Central memory CD4-positive, alpha-beta T cell (primary cell): ENCODE results near the gene PDE9A.

Source experiments
- DNase-seq: peaks from one replicate; pipeline ENCODE4 v3.0.0; 2022

The PDE9A gene

GRCh38 chr21:42673633-42674328 lies 20.4 kb downstream of the PDE9A start:
- no peak for DNase-seq

GRCh38 chr21:42674351-42674940 lies 21.0 kb downstream of the PDE9A start:
- DNase-seq: no peak

- DNase-seq: no peak
These were observed 22.0 kb downstream of the PDE9A start for GRCh38 chr21:42675403-42675802.

- no peak for DNase-seq
These were observed 23.4 kb downstream of the PDE9A start for GRCh38 chr21:42676808-42677207.

- DNase-seq: no peak
These were observed 24.2 kb downstream of the PDE9A start for GRCh38 chr21:42677339-42678321.

GRCh38 chr21:42678618-42679295 lies 25.3 kb downstream of the PDE9A start:
- no peak for DNase-seq

GRCh38 chr21:42679319-42680057 lies 26.1 kb downstream of the PDE9A start:
- no peak for DNase-seq

- no peak for DNase-seq
These were observed 26.6 kb downstream of the PDE9A start for GRCh38 chr21:42680058-42680330.

GRCh38 chr21:42680429-42680828 lies 27.0 kb downstream of the PDE9A start:
- DNase-seq: no peak

- DNase-seq: no peak
These were observed 28.1 kb downstream of the PDE9A start for GRCh38 chr21:42681296-42682206.

- DNase-seq: no peak
These were observed 29.3 kb downstream of the PDE9A start for GRCh38 chr21:42682661-42683210.

- no peak for DNase-seq
These were observed 30.1 kb downstream of the PDE9A start for GRCh38 chr21:42683371-42684108.

GRCh38 chr21:42684109-42684916 lies 30.9 kb downstream of the PDE9A start:
- DNase-seq: peak; percentile 58

- peak; percentile 23 for DNase-seq
These were observed 31.6 kb downstream of the PDE9A start for GRCh38 chr21:42685036-42685435.

GRCh38 chr21:42685954-42686500 lies 32.6 kb downstream of the PDE9A start:
- DNase-seq: no peak

- DNase-seq: no peak
These were observed 34.4 kb downstream of the PDE9A start for GRCh38 chr21:42687796-42688195.

GRCh38 chr21:42688226-42688840 lies 34.9 kb downstream of the PDE9A start:
- DNase-seq: no peak

- DNase-seq: no peak
These were observed 35.5 kb downstream of the PDE9A start for GRCh38 chr21:42688841-42689371.
